SU-DHL-6 (cell line): ENCODE measurements around the gene TMEM267.

Experiments
- EZH2phosphoT487 ChIP-seq: fragments of 200-600 bp; sonication (generic), shearing (Covaris generic); conservative IDR thresholded peaks from 2 replicates; pipeline ENCODE4 v1.6.1; 2018; ENCODE audit warnings: mild to moderate bottlenecking, antibody characterized with exemption, low read length, moderate library complexity, mixed read lengths
- TF ChIP-seq, protein P1 (sequence below): fragments of 200-600 bp; sonication (generic); IDR thresholded peaks from one replicate; pipeline ENCODE4 v1.5.1; 2017; ENCODE audit warnings: antibody characterized with exemption, mild to moderate bottlenecking, low read length, moderate library complexity; ENCODE audit not compliant: insufficient read depth, poor library complexity, severe bottlenecking

DNA sequence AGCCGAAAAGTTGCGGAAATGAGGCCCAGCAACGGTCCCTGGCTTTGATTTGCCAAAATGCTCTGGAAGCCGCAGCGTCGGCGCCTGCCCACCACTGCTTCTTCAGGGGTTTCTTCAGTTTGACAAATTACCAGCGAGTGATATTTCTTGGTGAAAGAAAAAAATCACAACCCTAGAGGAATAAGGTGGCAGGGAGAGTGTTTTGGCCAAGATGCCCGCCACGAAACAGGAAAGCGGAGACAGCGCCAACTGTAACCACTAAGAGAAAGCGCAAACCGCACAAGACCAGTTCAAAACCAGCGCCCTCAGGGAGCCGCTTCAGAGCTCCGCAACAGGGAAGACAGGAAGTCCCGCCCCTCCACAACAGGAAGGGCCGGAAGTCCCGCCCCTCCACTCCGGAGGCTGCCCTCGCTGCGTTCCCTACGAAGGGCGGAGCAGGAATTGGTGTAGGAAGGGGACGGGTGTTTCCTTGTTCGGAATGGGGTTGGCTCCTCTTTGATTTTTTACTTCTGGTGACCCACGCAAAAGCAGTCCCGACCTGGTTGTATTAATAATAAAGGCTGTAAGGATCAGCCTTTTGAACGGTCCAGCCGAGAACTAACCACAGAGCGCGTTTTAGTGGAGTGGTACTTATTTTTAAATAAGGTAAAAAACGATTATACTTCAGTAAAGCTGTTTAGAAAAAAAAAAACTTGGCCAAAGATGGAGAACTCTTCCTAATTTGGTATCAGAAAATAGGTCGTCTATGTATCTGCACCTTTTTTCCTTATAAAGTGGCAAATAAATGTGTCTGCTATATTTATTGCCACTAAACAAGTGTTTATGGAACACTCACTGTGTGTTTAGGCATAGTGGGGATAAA, 31.4 kb upstream of the TMEM267 start, which contains the start of gene C5orf34:
- TF ChIP-seq, protein P1, sequence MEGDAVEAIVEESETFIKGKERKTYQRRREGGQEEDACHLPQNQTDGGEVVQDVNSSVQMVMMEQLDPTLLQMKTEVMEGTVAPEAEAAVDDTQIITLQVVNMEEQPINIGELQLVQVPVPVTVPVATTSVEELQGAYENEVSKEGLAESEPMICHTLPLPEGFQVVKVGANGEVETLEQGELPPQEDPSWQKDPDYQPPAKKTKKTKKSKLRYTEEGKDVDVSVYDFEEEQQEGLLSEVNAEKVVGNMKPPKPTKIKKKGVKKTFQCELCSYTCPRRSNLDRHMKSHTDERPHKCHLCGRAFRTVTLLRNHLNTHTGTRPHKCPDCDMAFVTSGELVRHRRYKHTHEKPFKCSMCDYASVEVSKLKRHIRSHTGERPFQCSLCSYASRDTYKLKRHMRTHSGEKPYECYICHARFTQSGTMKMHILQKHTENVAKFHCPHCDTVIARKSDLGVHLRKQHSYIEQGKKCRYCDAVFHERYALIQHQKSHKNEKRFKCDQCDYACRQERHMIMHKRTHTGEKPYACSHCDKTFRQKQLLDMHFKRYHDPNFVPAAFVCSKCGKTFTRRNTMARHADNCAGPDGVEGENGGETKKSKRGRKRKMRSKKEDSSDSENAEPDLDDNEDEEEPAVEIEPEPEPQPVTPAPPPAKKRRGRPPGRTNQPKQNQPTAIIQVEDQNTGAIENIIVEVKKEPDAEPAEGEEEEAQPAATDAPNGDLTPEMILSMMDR = no peak
- TF ChIP-seq EZH2phosphoT487 = no peak
